NK-92 treated with Interleukin-12 subunit alpha and Interleukin-12 subunit beta, amount 100 ng/mL, for 24 hours (cell line): ENCODE measurements around the gene STXBP2.

Source experiments
- DNase-seq: peaks from one replicate; lab custom pipeline; 2025; lab: John Stamatoyannopoulos, UW

STXBP2 gene

GRCh38 chr19:7650148-7650547 lies 13.2 kb downstream of the STXBP2 start:
- DNase-seq: no peak

- DNase-seq: peak; percentile 64
Observed at GRCh38 chr19:7652061-7652641, 15.2 kb downstream of the STXBP2 start.

GRCh38 chr19:7654401-7654800 lies 17.5 kb downstream of the STXBP2 start:
- DNase-seq: no peak

GRCh38 chr19:7655581-7655980 lies 18.7 kb downstream of the STXBP2 start:
- DNase-seq: no peak

GRCh38 chr19:7657131-7657751 lies 20.3 kb downstream of the STXBP2 start:
- DNase-seq: no peak

GRCh38 chr19:7658219-7658686 lies 21.3 kb downstream of the STXBP2 start:
- no peak for DNase-seq

GRCh38 chr19:7661744-7662538 lies 25.0 kb downstream of the STXBP2 start:
- no peak for DNase-seq

GRCh38 chr19:7662657-7663056 lies 25.7 kb downstream of the STXBP2 start:
- no peak for DNase-seq

GRCh38 chr19:7663706-7664105 lies 26.8 kb downstream of the STXBP2 start:
- DNase-seq: no peak

- DNase-seq: no peak
Observed at GRCh38 chr19:7665076-7665475, 28.2 kb downstream of the STXBP2 start.

- DNase-seq: no peak
Observed at GRCh38 chr19:7668842-7669241, 31.9 kb downstream of the STXBP2 start, which contains the start of gene RETN. Gene RETN, plus strand, starts transcription at chr19:7669049. Its CDS starts 278 bp downstream, at chr19:7669327.

- no peak for DNase-seq
Observed at GRCh38 chr19:7669641-7670040, 32.7 kb downstream of the STXBP2 start.

GRCh38 chr19:7670150-7670783 lies 33.4 kb downstream of the STXBP2 start:
- DNase-seq: no peak

- DNase-seq: no peak
Observed at GRCh38 chr19:7670790-7671189, 33.9 kb downstream of the STXBP2 start.

- no peak for DNase-seq
Observed at GRCh38 chr19:7672522-7672921, 35.6 kb downstream of the STXBP2 start.

GRCh38 chr19:7674010-7675005 lies 37.4 kb downstream of the STXBP2 start:
- peak; percentile 46 for DNase-seq

GRCh38 chr19:7676376-7676775 lies 39.5 kb downstream of the STXBP2 start:
- no peak for DNase-seq

GRCh38 chr19:7676854-7677253 lies 39.9 kb downstream of the STXBP2 start, which contains the start of gene MCEMP1:
Gene MCEMP1, plus strand, starts transcription at chr19:7677090. Its CDS starts 31 bp downstream, at chr19:7677121.
- no peak for DNase-seq

GRCh38 chr19:7677669-7678311 lies 40.9 kb downstream of the STXBP2 start:
- no peak for DNase-seq

- no peak for DNase-seq
Observed at GRCh38 chr19:7678971-7679751, 42.3 kb downstream of the STXBP2 start.
